T47D (cell line): ENCODE measurements around the gene GRIK4.

Experiments used
- DNase-seq, 2 experiments: peaks; one replicate each; pipeline versions ENCODE4 v3.0.0 to v3.0.0-alpha.2; 2011 to 2012; ENCODE audit warnings: low read depth in 1 of 2, low spot score in 1 of 2
- JUND ChIP-seq: IDR thresholded peaks from 2 replicates; pipeline ENCODE4 v1.6.1; 2012; ENCODE audit warnings: low read depth
- in situ Hi-C: cut with HindIII; loops from 2 replicates; pipeline ENCODE4 v1.10.0; 2016; ENCODE audit warnings: low sequenced_read_pairs, low pct_unique_long_range_greater_than_20kb

GRIK4 gene

DNA sequence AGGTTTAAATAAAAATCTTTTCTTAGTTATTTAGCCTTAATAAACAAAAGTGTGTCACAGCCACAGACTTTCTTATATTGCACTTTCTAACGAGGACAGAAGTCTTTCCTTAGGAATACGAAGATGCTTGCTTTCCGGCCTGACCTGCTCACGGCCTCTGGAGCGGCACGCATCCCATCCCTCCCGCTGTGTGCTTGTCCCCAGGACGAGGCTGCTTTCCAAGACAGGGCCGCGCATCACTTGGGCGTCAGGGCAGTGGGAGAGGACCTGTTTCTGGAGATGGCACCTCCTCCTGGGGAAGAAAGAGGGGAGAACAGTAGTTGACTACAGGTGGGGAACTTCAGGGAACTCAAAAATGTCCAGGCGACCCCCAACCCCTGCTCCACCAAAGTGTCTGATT is 26.4 kb downstream of the GRIK4 start:
- no peak for DNase-seq
- in situ Hi-C loops: no loop called here
- no peak for TF ChIP-seq JUND

DNA sequence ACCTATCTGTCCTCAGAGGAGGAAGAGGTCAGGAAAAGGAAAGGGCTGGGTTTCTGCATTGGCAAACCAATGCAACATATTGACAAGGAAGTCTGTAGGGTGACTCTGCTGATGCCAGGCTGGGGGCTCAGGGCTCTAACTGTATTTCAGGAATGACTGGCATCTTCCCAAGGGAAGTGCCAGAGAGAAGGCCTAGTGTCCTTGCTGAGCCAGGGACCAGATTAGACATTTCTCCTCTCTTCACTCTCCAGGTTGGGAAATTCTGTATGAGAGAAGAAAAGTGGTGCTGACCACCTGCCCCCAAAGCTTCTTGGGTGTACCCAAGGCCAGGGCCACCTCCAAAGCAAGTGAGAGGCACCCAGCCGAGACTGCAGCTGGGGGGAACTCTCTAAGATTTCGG is 27.2 kb downstream of the GRIK4 start:
- in situ Hi-C loops: no loop called here
- no peak for TF ChIP-seq JUND
- DNase-seq: no peak

DNA sequence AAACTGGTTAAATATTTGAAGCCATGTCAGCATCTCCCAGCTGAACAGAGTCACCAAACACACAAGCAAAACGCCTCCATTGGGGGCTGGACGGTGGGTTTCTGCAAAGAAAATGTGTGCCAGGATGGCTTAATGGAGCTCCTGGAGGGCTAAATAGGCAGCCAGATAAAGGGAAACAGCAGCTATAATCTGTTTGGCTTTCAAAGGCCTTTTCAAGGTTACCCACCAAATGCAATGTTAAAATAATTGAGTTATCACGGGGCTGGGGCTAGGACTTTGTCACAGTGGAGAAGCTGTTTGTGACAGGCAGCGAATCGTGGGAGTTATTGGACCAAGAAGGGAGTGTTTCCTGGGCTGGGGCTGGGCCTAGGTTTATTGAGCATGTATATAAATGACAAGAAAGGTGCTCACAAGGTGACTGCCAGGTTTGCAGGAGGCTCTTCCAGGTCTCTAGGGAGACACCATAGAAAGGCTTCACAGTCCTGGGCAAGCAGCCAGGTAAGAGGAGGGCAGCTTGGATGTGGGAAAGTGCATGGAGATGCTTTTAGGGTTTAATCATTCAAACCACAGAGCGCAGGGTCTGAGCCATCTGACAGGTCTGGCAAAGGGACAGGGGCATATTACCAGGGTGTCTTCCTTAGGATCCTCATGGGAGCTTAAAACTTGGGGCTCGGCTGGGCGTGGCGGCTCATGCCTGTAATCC is 28.3 kb downstream of the GRIK4 start:
- no peak for DNase-seq
- in situ Hi-C loops: no loop called here
- no peak for TF ChIP-seq JUND

DNA sequence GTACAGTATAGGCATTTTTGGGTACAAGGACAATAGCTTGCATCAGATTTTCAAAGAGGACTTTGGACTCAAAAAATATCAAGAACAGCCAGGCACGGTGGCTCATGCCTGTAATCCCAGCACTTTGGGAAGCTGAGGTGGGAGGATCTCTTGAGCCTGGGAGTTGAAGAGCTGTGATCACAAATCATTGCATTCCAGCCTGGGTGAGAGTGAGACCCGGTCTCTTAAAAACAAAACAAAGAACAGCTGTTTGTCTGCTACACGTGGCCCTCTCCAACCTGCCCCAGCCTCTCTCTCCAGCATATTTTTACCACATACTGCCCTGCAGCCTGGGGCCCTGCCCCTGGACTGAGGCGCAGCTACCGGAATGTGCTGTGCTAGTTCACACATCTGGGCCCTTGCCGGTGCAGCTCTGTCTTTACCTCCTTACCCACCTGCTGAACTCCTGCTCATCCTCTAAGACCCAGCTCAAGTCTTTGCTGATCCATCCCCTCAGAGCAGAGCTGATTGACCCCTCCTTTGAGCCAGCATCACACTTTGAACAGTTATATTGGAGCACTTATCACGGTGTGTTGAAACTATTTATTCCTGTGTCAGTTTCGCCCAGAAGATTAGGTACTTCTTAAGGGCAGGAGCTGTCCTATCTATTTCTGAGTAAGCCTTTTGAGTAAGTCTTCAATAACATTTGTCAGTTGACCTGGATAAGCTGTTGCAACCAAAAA is 29.4 kb downstream of the GRIK4 start:
- no peak for TF ChIP-seq JUND
- in situ Hi-C loops: no loop called here
- no peak for DNase-seq

DNA sequence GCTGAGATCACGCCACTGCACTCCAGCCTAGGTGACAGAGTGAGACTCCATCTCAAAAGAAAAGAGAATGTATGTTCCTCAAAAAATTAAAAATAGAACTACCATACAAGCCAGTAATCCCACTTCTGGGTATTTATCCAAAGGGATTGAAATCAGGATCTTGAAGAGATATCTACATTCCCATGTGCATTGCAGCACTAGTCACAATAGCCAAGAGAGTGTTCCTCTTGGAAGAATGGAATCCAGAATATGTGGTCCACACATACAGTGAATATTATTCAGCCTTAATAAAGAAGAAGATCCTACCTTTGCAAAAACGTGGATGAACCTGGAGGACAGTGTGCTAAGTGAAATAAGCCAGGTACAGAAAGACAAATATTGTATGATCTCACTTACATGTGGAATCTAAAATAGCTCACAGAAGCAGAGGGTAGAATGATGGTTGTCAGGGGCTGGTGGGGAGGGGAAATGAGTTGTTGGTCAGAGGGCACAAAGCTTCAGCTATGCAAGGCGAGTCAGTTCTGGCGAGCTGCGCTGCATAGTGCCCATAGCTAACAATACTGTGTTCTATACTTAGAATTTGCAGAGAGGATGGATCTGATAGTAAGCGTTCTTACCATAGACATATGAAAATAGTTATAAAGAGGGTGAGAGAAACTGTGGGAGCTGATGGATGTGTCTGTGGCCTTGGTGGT is 32.1 kb downstream of the GRIK4 start:
- no peak for DNase-seq
- in situ Hi-C loops: no loop called here
- no peak for TF ChIP-seq JUND

DNA sequence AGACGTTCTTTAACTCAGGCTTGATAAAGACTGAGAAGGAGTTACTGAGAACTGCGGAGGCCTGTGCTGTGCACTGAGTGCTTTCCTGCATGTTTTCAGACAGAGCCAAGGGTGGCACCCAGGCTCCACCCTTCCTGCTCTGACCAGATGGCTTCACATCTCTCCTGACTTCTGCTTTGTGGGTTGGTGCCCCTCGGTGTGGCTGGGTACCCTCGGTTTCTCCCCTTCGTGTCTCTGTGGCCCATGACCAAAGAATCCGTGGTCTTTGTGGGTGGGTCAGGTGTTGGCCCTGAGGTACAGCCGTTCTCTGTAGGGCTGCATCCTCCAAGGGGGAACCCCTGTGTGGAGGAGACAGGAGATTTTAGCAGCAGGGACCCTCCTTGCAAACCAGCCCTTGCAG is 34.3 kb downstream of the GRIK4 start:
- in situ Hi-C loops: no loop called here
- no peak for DNase-seq
- no peak for TF ChIP-seq JUND

DNA sequence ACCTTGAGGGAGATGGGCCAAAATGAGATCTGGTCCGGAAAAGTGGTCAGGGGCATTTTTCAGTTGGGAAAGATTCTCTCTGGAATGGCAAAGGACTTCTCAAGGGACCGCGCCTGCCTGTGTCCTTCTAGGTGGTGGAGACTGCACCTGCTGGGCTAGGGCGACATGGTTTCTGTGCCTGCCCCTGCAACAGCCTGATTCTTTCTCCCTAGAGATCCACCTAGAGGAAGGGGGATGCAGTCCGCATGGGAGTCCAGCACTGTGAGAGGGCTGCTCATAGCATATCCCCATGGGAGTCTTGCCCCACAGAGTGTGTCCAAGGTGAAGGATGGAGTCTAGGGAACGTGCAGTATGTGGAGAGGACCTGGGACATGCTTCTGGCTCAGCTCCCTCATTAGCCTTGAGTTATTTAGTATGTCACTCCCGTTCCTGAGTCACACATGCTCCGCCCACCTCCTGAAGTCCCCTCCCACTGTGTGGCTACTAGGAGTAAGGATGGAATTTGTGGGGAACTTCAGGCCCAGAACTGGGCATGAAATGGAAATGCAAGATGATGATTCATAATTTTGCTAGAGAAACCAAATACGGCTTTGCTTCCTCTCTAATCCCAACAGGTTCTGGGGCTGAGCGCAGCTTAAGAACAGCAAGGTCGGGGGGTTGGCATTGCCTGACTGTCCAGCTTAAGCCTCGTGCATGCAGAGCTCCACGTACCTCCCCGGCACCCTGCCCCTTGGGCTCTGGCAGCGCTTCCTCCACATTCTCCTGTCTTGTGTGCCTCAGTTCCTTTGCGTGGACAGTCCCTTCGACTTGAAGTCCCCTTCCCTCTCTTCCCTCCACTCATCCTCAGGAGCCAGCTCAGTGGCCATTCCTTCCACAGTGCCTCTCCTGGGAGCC is 35.0 kb downstream of the GRIK4 start:
- DNase-seq: peak in 1 of 2 experiments; percentile 83
- in situ Hi-C loops: no loop called here

DNA sequence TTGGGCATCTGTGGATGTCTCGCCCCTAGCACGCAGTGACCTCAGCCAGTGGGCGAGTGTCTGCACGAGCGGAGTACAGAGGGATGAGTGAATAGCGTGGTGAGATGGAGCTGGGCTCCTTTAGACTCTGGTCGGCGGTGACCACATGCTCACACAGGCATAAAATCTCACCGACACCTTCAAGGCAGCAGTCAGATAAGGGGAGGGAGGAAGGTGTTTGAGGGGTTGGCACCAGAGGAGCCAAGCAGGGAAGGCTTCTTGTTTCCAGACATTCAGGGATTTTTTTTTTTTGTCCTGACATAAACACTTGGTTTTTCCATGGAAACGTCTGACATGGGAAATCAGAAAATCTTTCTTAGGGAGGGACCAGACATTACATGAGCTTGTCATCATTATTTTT is 35.8 kb downstream of the GRIK4 start:
- DNase-seq: no peak
- no peak for TF ChIP-seq JUND
- in situ Hi-C loops: no loop called here

More for the DNA sequence above, 35.0 kb downstream of the GRIK4 start:
- TF ChIP-seq JUND: no peak

DNA sequence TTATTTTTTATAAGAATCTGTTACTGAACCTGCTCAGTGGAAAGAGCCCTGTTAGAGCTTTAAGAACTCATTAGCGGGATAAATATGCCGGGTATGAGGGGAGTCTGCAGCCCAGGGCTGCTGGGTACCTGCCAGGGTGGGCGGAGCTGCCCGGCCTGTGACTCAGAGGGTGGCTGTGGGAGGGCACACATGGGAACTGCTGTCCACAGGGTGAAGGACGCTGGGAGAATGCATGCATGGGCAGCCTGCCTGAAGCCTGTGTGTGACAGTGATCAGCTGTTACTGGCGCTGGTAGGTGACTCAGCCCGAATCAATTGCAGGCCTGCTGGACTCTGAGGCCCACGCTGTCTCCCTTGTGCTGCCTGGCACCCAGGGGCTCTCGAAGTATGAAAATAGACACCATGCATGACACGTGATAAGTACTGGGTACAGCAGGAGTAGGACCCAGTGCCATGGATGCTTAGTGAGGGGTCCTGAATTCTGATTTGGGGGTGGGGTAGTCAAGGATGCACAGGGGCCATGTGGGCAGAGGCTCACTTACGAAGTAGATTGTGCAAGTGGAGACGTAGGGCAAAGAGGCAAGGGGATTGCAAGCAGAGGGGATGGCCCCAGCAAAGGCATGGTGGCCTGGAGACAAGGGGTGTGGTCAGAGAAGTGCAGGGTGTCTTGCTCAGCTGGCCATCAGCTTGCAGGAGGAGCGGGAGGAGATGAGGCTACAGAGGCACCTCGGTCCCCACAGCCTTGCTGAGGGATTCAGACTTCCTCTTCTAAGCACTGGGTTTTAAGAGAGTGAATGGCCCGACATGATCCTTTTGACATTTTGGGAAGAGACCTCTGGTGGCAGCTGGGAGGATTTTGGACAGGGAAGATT is 36.5 kb downstream of the GRIK4 start:
- in situ Hi-C loops: no loop called here
- peak; percentile 84 to 89 for DNase-seq
- no peak for TF ChIP-seq JUND

DNA sequence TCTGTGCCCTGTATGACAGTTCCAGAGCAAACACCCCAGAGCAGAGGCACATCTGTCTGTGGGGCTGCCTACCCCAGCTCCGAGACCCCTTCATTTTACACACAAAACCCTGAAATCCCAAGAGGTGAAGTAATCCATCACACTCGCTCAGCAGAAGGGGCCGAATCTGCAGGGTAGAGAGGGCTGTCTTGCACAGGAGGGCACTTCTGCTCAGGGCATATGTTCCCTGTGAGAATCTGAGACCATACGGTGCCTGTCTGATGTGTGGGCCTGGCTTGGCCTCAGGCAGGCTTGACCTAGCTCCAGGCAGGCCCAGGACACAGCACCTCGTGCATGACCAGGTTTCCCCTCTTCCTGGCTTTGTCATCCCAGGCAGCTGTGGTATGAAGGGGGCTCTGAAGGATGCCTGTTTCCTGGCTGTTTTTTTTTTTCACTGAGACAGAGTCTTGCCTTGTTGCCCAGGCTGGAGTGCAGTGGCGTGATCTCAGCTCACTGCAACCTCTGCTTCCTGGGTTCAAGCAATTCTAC is 37.2 kb downstream of the GRIK4 start:
- no peak for TF ChIP-seq JUND
- in situ Hi-C loops: no loop called here
- DNase-seq: no peak

DNA sequence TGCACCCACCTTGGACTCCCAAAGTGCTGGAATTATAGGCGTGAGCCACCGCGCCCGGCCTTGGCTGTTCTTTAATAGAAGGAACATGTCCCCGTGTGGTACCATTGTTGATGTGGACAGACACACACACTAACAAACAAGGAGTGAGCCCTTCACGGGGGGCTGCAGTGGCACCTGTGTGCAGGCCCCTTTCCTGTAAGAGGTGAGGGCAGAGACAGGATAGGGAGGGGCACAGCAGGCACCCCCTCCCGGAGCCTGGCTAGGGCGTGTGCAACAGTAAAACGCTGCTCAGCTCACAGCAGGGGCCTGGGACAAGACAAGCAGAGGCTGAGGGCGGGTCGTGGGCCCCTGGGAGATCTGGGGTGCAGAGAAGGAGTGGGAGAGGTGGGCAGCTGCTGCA is 37.8 kb downstream of the GRIK4 start:
- no peak for TF ChIP-seq JUND
- no peak for DNase-seq
- in situ Hi-C loops: no loop called here

DNA sequence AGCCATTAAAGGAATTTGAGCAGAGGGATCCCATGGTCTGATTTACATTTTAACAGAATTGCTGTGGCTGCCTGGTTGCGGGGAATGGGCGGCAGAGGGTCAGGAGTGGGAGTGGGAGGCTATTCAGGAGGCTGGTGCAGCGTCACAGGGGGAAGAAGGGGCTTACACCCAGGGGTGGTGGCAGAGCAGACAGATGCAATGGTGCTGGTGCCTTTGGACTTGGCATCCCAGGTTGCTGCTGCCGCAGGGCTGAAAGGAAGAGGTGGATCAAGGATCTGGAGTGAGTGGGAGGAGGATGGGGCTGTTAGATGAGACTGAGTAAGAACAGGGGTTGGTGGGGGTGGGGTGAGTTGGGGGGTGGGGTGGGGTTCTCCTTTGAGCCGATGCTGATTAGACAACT is 38.5 kb downstream of the GRIK4 start:
- TF ChIP-seq JUND: no peak
- in situ Hi-C loops: no loop called here
- no peak for DNase-seq
